HG02588 (cell line): ENCODE measurements around the gene TRABD.

Experiments used
- ATAC-seq: cut with Tn5 transposase; IDR thresholded peaks from one replicate; pipeline ENCODE4 v1.9.1; 2021; ENCODE audit warnings: mild to moderate bottlenecking, moderate library complexity; ENCODE audit not compliant: unreplicated experiment

The TRABD gene

DNA sequence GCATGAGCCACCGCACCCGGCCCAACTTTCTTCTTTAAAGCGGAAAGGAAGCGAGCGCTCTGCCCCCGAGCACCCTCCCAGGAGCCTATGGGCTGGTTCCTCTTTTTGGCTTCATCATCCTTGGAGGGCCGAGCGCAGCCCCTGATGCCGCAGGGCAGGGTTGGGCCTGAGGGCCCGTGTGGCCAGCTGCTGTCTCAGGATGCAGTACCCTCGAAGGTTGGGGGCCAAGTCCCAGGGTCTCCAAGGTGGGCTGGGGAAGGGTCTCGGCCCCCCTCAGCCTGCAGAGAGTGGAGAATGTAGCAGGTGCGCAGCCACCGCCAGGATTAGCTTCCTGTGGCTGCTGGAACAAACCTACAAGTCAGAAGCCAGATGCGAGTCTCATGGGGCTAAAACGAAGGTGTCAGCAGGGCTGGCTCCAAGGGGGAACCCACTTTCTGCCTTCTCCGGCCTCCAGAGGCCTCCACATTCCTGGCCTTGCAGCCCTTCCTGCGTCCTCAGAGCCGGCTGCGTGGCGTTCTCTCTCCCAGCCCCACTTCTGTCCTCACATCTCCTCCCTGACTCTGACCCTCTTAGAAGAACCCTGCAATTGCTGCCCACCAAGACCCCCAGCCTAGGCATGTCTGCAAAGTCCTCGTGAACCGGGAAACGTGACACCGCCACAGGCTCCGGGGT, 12.3 kb upstream of the TRABD start:
- ATAC-seq, result no peak

DNA sequence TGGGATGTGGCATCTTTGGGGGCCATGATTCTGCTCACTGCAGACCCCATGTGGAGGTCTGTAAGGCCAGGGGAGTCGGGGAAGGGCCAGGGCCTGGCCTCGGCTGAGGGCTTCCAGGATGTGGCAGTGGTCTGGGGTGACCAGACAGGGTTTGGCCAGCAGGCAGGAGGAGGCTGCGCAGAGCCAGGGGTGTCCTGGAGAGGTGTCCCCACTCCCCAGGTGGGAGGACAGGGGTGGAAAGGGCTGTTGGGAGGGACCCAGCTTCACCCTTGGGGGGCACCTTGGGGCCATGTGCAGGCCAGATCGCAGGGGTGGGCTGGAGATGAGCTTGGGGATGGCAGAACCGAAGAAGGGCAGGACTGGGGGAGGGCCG, 11.7 kb upstream of the TRABD start:
- no peak for ATAC-seq

GRCh38 chr22:50174382-50175190, 11.1 kb upstream of the TRABD start:
- no peak for ATAC-seq

DNA sequence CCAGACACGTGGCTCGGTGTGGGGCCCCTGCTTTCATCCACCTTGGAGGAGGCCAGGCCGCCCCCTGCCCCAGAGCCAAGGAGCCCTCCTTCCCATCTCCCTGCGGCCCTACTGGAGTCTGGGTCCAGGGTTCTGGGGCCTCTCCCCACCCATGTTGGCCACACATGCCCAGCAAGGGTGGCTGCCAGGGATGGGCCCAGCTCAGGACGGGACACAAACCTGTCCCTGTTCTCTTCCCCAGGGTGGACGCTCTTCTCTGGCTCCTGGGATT, 10.6 kb upstream of the TRABD start:
- ATAC-seq, result no peak

GRCh38 chr22:50175921-50176849, 9.5 kb upstream of the TRABD start:
- no peak for ATAC-seq

DNA sequence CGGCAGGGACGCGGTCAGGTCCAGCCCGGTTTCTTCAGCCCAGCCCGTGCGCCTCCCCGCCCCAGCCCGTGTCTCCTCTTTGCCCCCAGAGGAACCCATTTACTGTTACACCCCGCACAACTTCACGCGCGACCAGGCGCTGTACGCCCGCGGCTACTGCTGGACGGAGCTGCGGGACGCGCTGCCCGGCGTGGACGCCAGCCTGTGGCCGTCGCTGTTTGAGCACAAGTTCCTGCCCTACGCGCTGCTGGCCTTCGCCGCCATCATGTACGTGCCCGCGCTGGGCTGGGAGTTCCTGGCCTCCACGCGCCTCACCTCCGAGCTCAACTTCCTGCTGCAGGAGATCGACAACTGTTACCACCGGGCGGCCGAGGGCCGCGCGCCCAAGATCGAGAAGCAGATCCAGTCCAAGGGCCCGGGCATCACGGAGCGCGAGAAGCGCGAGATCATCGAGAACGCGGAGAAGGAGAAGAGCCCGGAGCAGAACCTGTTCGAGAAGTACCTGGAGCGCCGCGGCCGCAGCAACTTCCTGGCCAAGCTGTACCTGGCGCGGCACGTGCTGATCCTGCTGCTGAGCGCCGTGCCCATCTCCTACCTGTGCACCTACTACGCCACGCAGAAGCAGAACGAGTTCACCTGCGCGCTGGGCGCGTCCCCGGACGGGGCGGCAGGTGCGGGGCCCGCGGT, 8.7 kb upstream of the TRABD start:
- no peak for ATAC-seq

DNA sequence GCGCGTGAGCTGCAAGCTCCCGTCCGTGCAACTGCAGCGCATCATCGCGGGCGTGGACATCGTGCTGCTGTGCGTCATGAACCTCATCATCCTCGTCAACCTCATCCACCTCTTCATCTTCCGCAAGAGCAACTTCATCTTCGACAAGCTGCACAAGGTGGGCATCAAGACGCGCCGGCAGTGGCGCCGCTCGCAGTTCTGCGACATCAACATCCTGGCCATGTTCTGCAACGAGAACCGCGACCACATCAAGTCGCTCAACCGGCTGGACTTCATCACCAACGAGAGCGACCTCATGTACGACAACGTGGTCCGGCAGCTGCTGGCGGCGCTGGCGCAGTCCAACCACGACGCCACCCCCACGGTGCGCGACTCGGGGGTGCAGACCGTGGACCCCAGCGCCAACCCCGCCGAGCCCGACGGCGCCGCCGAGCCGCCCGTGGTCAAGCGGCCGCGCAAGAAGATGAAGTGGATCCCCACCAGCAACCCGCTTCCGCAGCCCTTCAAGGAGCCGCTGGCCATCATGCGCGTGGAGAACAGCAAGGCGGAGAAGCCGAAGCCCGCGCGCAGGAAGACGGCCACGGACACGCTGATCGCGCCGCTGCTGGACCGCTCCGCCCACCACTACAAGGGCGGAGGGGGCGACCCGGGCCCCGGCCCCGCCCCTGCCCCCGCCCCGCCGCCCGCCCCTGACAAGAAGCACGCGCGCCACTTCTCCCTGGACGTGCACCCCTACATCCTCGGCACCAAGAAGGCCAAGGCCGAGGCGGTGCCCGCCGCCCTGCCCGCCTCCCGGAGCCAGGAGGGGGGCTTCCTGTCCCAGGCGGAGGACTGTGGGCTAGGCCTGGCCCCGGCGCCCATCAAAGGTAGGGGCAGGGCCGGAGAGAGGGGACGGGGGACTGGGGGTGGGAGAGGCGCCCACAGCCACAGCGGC, 7.9 kb upstream of the TRABD start:
- ATAC-seq, result no peak

DNA sequence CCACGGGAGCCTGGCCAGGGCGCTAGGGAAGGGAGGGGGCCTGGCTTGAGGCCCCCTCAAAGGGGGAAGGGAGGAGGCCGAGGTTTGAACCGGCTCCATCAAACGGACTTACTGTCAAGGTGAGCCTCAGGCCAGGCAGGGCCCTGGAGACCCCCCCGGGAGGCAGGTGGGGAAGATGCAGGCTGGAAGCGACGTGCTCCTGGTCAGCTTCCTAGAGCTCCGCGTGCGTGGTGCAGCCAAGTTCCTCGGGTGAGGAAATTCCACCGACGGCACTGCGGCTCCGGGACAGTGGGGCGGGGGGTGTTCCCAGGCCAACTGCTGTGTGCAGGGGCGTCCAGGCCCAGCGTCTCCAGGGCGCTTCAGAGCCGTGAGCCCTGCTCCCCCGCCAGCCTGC, 7.2 kb upstream of the TRABD start:
- no peak for ATAC-seq

DNA sequence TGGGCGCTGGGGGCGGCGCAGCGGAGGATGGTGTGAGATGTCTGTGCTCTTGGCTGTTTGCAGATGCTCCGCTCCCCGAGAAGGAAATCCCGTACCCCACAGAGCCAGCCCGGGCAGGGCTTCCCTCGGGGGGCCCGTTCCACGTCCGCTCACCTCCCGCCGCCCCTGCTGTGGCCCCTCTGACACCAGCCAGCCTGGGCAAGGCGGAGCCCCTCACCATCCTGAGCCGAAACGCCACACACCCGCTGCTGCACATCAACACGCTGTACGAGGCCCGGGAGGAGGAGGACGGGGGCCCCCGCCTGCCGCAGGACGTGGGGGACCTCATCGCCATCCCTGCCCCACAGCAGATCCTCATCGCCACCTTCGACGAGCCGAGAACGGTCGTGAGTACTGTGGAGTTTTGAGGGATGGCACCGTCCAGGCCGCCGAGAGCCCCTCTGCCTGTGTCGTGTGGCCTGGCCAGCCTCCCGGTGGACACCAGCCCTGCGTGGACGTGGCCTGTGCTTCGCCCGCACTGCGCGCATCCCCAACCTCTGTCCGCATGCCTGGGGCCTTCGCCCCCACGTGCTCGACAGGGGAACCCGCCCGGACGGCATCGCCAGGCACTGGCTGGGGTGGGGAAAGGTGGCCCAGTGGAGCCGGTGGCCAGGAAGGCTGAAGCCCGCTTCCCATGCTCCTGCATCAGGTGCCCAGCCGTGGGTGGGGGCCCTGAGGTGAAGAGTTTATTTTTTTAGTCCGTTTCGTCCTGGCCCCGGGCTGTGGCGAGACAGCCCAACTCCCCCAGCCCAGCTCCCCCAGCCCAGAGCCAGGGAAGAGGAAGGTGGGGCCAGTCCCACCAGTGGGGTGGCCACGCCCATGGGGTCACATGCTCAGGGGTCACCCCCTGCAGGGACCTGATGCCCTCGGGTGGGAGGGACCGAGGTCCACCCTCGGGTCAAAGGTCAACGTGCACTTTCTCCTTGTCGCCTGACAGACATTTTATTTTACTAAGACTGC, 6.5 kb upstream of the TRABD start:
- ATAC-seq, result no peak

DNA sequence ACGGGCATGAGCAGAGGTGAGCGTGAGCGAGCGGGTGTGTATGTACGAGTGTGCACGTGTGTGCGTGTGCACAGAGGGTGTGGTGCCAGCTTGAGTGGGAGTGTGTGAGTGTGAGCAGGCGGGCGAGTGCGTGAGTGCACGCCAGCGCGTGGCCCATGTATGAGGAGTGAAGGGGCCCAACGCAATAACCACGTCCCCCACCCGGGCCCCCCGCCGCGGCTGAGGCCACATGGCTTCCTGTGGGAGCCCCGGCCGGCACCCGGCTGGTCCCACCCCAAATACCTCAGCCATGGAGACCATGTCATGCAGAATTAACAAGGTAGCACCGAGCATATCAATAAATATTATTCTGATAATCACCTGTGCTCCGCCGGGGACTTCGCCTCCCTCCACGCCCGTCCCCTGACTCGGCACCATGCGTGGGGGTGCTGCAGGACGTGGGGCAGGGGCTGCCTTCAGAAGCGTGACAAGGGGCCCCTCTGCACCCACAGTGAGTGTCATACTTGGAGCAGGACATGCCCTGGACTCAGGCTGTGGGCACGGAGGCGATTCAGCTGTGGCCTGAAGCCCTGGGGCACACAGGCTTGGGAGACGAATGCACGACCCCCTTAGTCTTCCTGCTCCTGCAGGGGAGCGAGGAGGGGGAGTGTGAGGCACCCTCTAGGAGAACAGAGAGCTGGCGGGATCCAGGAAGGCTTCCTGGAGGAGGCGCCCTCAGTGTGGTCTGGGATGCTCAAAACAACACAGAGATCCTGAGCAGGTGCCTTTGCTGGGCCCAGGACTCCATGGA, 5.6 kb upstream of the TRABD start:
- no peak for ATAC-seq

- ATAC-seq, result no peak
Measured at GRCh38 chr22:50180727-50181521, 4.8 kb upstream of the TRABD start.

GRCh38 chr22:50182176-50183081, 3.3 kb upstream of the TRABD start:
- ATAC-seq, result no peak

GRCh38 chr22:50183141-50183971, 2.4 kb upstream of the TRABD start:
- ATAC-seq, result no peak

DNA sequence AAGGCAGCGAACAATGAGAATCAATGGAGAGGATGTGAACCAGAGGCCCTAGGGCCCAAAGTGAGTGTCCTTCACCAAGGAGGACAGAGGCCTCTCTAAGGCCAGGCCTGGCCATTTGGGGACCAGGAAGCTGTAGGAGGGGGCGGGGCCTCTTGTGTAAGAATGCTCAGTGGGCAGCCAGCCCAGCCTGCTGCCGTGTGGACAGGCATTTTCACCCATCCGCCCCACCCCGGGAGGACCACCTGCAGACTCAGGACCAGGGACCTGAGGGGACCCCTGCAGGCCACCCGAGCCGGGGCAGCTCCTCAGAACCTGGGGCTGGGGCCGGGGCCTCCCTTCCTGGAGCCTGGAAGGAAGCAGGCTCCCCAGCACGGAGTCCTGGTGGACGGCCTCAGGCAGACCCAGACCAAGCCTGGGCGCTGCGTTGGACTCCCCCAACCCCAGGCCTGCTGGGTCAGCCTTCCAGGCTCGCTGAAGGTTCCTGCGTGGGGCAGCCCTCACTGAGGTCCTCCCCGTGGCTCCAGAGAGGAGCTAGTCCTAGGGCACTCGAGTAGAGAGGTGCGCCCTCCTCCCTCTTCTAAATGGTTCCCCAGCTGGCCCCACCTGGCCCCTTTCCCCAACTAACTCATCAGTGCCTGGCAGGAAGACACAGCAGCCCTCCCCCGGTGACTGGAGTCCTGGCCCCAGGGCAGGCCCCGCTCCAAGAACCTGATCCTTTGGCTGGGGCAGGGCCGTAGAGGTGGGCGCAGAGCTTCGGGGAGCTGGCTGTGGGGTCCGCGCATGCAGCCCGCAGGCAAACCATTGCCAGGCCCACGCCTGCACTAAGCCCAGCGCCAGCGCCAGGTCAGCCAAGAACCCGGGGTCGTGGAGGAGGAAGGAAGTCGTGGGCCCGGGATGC, 1.5 kb upstream of the TRABD start:
- no peak for ATAC-seq
